Stimulated activated CD4-positive, alpha-beta T cell treated with anti-CD3 and anti-CD28 coated beads, Interleukin-2, amount 100 ng/mL, for 24 hours (primary cell): ENCODE measurements around the gene ZDHHC1.

Source experiments
- DNase-seq, 2 donors: peaks; one replicate each; pipeline ENCODE4 v3.0.0-alpha.2; 2020

The ZDHHC1 gene

DNA sequence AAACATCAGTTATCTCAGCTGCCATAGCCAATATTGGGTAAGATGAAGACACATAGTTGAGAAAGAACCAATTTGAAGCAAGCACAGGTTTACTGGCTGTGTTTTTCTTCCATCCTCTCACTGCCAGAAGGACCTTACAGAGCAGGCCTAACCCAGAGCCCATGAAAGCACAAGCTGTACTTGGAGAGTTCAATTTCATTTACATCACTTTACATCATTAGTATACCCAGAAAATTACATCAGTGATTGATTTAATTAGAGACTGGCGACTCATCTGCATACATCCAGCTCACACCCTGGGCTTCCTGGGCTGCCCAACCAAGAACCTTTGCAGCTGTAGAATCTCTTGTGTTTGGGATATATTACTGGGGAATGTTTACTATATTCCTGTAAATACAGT lies 66.0 kb downstream of the ZDHHC1 start:
- DNase-seq: no peak

DNA sequence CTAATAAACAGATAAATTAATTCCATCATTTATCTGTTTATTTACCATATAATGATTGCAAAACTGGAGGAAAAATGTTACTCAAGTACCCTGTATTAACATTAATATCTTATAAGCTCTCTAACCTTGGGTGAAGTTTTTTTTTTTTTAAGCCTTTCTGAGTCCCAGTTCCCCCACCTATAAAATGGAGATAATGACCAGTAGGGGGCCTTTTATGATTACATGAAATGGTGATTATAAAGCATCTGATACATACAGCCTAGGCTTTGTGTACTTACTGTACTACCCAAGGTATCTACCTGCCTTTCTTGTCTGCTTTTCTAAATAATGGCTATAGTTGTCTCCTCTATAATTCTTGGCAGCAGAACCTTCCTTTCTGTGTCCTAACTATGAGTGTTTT lies 67.1 kb downstream of the ZDHHC1 start:
- no peak for DNase-seq

DNA sequence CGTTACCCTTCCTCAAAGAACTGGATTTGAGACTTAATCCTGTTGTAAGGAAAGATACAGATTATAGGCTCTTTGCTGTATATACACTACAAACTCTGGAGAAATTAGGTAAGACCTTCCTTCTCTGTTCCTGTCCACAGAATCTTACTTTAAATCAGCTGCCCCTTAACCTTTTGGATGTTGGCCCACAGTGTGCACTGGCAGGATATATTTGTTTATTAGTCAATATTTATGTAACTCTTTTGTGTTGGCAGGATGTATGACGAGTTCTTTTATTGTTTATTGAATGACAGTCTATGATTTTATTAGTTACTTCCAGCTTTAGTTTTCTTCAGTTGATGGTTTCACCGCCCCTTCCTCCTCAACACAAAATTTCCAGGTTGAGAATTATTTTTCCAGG lies 69.9 kb downstream of the ZDHHC1 start:
- DNase-seq: no peak

DNA sequence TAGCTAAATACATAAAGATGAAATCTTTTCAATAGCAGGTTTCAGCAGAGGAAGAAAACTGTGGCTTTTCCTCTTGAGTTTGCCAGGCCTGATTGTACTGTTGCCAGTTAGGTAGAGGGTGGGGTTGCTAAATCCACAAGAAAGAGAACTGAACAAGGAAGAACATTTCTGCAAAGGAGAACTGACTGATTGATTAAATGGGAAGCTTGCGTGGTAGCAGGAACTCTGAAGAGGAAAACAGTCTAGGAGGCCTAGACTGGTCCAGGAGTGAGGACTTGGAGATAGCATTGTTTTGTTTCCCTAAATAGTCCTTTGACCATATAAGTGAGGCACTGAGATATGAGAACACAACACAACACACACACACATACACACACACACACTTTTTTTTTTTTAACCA lies 70.9 kb downstream of the ZDHHC1 start:
- no peak for DNase-seq
